Astrocyte (in vitro differentiated cells and primary cell): Measurements from ENCODE around the gene FANCF.

Experiments
- CTCF ChIP-seq: IDR thresholded peaks from 2 replicates; pipeline ENCODE4 v1.5.1; 2011; ENCODE audit warnings: low read depth, mild to moderate bottlenecking, inconsistent platforms, low read length, moderate library complexity; ENCODE audit not compliant: insufficient read depth
- EZH2 ChIP-seq: IDR thresholded peaks from 2 replicates; pipeline ENCODE4 v1.6.1; 2012; ENCODE audit warnings: mild to moderate bottlenecking, low read length, inconsistent platforms; ENCODE audit not compliant: insufficient read depth

- no peak for TF ChIP-seq CTCF
- TF ChIP-seq EZH2: no peak
Measured at GRCh38 chr11:22633354-22633902, 7.8 kb upstream of the FANCF start.
